Activated T-cell treated with anti-CD3 and anti-CD28 coated beads, Interleukin-2, amount 50 U/mL, for 48 hours (primary cell): ENCODE measurements around the gene DYNLL1.
"Not testable (repeated sequence)": the region's sequence is repeated elsewhere in the genome, so short reads cannot be mapped to it uniquely, and the experiment has no call there.

ENCODE experiments used
- DNase-seq, 2 experiments: peaks; one replicate each; pipeline ENCODE4 v3.0.0-alpha.2; 2020

The DYNLL1 gene

GRCh38 chr12:120495731-120496412 is at the start of gene DYNLL1:
TSS of gene DYNLL1 (plus strand) at chr12:120496113. CDS start at chr12:120496422, 309 bp downstream.
- DNase-seq: peak; percentile 99

GRCh38 chr12:120446844-120447178 is 49.1 kb upstream of the DYNLL1 start:
- DNase-seq: not testable (repeated sequence)

GRCh38 chr12:120447992-120448391 is 47.9 kb upstream of the DYNLL1 start:
- DNase-seq: no peak

DNA sequence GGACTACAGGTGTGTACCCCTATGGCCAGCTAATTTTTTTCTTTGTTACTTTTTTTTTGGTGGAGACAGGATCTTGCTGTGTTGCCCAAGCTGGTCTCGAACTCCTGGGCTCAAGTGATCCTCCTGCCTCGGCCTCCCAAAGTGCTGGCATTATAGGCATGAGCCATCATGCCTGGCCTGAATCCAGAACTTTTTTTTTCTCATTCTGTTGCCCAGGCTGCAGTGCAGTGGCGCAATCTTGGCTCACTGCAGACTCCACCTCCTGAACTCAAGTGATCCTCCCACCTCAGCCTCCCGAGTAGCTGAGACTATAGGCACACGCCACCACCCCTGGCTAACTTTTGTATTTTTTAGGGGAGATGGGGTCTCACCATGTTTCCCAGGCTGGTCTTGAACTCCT is 43.4 kb upstream of the DYNLL1 start:
- not testable (repeated sequence) for DNase-seq

DNA sequence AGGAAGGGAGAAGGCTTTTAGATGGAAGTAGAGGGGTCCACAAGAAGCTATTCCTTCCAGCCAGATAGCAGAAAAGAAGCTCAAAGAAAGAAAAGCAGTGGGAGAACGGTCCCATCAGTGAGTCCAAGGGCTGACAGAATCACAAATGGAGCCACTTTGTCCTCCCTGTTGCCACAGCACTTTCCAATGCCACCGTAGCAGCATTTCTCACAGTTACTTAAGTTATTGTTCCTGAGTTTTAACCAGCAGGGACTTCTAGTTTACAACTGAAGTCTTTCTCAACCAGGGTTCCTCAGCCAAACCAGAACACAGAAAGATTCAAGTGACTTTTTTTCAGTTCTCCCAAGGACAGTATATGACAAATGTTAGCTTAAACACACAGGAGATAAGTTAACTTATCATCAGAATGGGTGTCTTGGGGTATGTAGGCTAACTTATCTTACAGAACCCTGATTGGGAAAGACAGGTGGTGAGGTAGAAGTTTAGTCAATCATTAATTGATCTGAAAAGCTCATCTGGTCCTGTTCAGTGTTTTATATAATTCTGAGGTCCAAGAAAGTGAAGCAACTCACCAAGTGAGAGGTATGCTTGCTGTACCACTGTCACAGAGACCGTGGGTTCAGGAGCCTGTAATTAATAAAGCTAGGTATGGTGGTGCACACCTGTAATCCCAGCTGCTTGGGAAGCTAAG is 42.7 kb upstream of the DYNLL1 start:
- DNase-seq: no peak

DNA sequence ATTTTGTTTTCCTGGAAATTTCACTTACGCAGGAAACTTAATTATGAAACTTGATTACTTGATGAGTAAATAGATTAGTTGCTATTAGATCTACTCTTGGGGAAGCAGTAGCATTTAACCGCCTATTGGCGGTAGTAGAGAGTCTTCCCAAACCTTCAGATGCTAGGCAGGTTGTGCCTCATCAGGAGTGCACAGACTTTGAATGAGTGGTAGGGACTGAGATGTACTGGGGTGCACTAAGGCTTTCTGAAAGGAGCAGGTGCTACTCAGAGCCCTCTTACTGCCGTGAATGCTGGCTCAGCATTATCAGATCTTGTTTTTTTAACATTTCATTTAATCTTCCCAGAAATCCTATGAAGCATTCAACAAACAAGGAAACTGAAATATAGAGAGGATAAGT is 41.9 kb upstream of the DYNLL1 start:
- DNase-seq: no peak

DNA sequence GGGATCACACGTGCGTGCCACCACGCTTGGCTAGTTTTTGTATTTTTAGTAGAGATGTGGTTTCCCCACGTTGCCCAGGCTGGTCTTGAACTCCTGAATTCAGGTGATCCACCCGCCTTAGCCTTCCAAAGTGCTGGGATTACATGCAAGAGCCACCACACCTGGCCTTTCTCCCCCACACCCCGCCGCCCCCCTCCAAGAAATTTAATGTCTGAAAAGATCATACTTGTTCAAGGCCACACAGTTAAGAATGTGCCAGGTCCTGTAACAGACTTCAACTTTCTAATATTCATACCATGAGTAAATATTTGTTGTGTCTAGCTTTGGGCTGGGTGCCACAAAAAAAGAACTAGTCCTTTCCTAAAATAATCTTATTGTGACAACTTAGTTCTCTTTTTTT is 40.6 kb upstream of the DYNLL1 start:
- DNase-seq: no peak

- no peak for DNase-seq
Measured at GRCh38 chr12:120457133-120457532, 38.8 kb upstream of the DYNLL1 start.

- DNase-seq: no peak
Measured at GRCh38 chr12:120460157-120460556, 35.8 kb upstream of the DYNLL1 start.

DNA sequence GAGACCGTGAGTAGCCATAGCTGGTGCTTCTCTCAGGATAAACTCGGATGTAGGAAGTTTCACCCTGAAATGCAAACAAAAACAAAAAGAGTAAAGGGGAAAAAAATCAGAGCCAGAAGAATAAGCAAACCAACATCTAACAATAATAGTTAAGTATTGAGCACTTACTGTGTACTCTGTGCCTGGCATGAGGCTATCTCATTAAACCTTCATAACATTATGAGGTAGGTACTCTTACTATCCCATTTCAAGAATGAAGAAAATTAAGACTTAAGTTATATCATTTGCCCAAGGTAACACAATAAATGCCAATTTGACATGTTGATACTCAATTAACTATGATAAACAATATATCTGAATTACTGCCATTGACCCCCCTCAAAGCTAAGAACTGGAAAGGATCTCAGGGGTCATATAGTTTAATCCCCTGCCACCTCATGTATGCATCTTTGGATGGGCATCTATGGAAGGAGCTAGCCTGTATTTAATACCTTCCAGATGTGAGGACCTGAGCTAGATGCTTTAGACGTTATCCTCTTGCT is 33.7 kb upstream of the DYNLL1 start:
- DNase-seq: no peak

- no peak for DNase-seq
Measured at GRCh38 chr12:120463712-120464111, 32.2 kb upstream of the DYNLL1 start.

DNA sequence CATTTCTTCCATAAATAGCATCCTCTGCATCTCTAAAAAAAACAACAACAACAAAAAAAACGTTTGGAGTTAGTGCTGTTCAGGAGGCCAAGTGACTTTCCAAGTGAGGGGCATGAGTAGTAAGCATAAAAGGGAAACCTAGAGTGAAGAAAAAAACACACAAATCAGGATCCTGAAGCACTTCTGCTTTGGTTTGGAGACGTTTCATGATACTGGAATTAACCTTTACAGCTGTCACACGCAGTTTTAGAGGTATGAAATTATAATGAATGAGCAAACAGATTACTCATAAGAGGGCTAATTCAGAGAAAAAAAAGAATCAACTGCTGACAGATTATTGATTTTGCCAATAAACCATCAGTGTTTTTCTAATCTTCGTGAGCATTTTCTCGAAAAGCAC is 30.2 kb upstream of the DYNLL1 start:
- no peak for DNase-seq

DNA sequence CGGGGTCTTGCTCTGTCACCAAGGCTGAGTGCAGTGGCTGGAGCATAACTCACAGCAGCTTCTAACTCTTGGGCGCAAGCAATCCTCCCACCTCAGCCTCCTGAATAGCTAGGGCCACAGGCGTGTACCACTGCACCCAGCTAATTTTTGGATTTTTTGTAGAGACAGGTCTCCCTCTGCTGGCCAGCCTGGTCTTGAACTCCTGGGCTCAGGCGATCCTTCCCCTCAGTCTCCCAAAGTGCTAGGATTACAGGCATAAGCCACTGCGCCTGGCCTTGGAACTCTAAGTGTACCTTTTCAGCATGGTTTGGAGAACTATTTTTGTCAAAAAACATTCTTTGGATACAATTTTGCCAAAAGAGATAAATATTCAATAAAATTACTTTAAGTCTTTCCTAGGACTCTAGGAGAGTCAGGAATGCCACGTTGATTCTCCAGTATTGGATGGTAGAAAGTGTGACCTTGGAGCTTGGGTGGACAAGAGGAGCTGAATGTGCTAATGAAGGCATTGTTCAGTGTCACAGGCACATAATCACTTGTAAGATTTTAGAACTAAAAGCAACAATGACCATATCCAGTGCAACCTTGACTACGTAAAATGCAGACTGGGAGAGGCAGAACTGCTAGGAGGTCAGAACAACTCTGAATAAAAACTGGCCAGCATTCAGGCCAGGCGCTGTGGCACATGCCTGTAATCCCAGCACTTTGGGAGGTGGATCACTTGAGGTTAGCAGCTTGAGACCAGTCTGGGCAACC is 29.2 kb upstream of the DYNLL1 start:
- DNase-seq: peak; percentile 52 to 59

- no peak for DNase-seq
Measured at GRCh38 chr12:120467439-120467838, 28.5 kb upstream of the DYNLL1 start.

- DNase-seq: peak; percentile 48 to 54
Measured at GRCh38 chr12:120468325-120468820, 27.5 kb upstream of the DYNLL1 start.

DNA sequence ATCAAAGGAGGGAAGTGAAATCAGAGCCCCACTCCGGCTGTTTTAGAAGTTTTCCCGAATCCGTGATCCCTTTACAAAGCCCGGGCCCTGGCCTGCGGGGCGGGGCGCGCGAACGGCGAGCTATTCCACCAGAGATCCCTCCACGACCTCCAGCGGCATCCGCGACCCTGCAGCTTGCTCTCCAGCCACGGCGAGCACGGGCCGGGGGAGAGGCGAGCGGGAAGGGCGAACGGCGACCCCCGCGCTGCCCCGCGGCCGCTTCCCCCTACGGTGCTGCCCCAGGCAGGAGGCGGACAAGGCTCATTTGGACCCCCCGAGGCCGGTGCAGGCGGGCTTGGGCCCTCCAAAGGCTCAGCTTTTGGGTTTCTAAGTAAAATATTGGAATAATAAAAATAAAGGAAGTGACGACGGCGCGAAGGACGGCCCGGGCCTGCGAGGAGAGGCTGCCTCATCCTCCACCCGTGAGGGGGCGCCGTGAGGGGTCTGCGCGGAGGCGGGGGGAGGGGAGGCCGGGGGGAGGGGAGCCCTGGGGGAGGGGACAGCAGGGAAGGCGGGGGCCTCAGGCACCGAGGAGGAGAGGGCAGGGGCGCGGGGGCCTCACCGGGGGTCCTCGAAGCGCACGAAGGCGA is 27.0 kb upstream of the DYNLL1 start:
- DNase-seq: peak in 1 of 2 experiments; percentile 53

DNA sequence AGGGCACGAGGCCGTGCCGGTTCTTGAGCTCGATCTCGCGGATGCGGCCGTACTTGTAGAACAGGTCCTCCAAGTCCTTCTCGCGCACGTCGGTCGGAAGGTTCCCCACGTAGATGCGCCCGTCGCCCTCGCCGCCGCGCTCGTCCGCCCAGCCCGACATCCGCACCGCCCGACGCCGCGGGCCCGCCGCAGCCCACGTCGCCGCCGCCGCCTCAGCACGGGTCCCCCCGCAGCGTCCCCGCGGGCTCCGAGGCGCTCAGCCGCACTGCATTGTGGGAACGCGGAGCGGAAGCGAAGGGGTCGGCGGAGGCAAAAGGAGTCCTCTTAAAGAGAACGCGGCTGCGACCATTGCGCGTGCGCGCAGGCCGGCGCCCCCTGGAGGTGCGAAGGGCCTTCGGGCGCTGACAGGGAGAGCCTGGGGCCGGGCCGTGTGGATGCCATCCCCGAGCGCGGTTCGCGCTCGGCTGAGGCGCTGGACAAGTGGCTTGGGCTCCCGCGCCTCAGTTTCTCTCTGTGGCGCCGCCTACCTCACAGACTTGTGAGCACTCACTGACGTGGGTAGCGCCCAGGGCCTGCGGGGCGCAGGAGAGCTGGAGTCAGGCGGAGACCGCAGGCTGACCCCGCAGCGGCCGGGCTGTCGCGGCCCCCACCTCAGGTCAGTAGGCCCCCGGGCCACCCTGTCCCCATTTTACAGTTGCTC is 26.3 kb upstream of the DYNLL1 start, which contains the start of gene SRSF9:
TSS of gene SRSF9 (minus strand) at position 299 of the 700 bp plus-strand sequence. CDS start at position 160, 139 bp downstream.
- peak; percentile 98 for DNase-seq

- no peak for DNase-seq
Measured at GRCh38 chr12:120470150-120470784, 25.6 kb upstream of the DYNLL1 start.

DNA sequence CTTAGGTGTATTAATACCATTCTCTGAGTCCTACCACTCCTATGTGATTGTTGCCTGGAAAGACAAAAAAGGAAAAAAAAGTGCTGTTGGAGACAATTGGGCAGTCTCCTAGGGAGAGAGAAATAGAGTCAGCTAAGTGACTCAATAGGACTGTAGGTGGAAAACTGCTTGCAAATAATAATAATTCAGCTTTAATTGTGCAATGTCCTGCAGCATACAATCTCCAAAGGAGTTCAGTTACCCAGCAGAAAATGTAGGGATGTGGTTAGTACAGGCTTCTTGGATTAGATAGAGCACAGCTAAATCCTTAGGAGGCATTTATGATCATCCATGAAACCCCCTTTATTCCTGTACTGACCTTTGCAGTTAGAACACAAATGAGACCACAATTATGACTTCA is 23.4 kb upstream of the DYNLL1 start:
- DNase-seq: no peak

- DNase-seq: no peak
Measured at GRCh38 chr12:120473807-120474615, 21.9 kb upstream of the DYNLL1 start.

GRCh38 chr12:120474616-120474960 is 21.3 kb upstream of the DYNLL1 start:
- DNase-seq: no peak
